ENCODE data around the gene CTU2. TPM values are rescaled to one million over a fixed set of nuclear protein-coding genes. Genes with fewer than 3 reads are reported as not detected.

Gene CTU2
- total RNA-seq, 4 donors from 2014 or later = 4.4 to 13.2 (median 6.3) TPM

DNA sequence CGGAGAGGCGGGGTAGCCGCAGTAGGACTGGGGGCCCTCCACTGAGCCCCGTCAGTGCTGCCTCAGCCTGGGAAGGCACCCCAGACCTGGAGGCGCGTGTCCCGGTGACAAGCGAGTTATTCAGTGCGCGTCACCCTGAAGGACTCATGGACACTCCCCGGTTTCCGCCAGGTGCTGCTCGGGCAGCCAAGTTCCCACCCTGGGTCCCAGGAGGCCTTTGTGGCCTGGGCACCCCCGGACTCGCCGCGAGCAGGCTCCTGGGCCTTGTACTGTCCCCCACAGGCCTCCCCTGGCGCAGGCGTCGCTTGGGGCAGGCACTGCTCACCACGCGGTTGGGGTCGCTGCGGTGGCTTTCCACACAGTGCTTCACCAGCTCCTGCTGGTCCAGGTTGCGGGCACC lies 7.7 kb upstream of the CTU2 start:
- intact Hi-C loops (cut with DNase I) = no loop called here
- Histone ChIP-seq H3K27me3 (peaks cover 0 to 7% (median 0%) of the 10 kb centered on the region in 4 donors), H3K4me1 (peaks cover 8 to 40% (median 10%) of the 10 kb centered on the region in 3 donors), H3K4me3 (no peak overlapping the region), H3K36me3 (peaks cover 10 to 54% (median 11%) of the 10 kb centered on the region in 3 donors), H3K27ac (no peak overlapping the region), H3K9me3 (no peaks in the 10 kb centered on the region)
- no peak for DNase-seq
- TF ChIP-seq POLR2A (IDR thresholded peaks at IDR 0.05) = no peak
- no peak for TF ChIP-seq CTCF (IDR thresholded peaks at IDR 0.05)
- WGBS, 2 donors = no CpG with 5 or more reads among the region's 25 CpGs

DNA sequence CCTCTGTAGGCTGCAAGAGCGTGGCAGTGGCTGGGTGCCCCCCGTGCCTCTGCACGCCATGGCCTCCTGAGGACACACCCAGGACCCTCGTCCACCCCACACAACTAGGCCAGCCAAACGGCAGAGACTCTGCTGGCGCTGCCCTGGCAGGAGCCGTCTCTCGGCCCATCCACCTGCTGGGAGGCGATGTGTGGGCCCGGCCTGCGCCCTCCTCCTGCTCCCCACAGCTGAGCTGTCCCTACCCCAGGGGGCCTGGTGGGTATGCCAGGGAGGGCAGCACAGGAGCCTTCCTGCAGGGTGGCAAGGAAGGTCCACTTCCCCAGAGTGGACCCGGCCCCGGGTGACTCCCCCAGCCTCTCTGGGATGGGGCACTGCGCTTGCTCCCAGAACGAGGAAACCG lies 7.1 kb upstream of the CTU2 start:
- intact Hi-C loops (cut with DNase I) = no loop called here
- 97% methylated on average over 7 of the region's 16 CpGs; no CpG with 5 or more reads in 1 of the 2 donors for WGBS, 2 donors
- Histone ChIP-seq H3K9me3 (no peaks in the 10 kb centered on the region), H3K27ac (no peak overlapping the region), H3K36me3 (peaks cover 10 to 54% (median 11%) of the 10 kb centered on the region in 3 donors), H3K27me3 (peaks cover 0 to 2% (median 0%) of the 10 kb centered on the region in 4 donors), H3K4me1 (peaks cover 8 to 45% (median 10%) of the 10 kb centered on the region in 3 donors), H3K4me3 (no peak overlapping the region)
- no peak for DNase-seq
- no peak for TF ChIP-seq POLR2A (IDR thresholded peaks at IDR 0.05)
- no peak for TF ChIP-seq CTCF (IDR thresholded peaks at IDR 0.05)

- Histone ChIP-seq H3K4me1 (peaks cover 14 to 56% (median 18%) of the 10 kb centered on the region in 3 donors), H3K27ac (peak overlapping the region; percentile 53 to 95 (median 74)), H3K9me3 (no peaks in the 10 kb centered on the region), H3K36me3 (peaks cover 10 to 54% (median 11%) of the 10 kb centered on the region in 3 donors), H3K27me3 (no peaks in the 10 kb centered on the region), H3K4me3 (peak overlapping the region in 1 of 4 donors; percentile 99)
- no peak for TF ChIP-seq POLR2A (IDR thresholded peaks at IDR 0.05)
- no peak for TF ChIP-seq CTCF (IDR thresholded peaks at IDR 0.05)
- 60% methylated on average over 1 of the region's 14 CpGs; no CpG with 5 or more reads in 1 of the 2 donors for WGBS, 2 donors
- no peak for DNase-seq
- intact Hi-C loops (cut with DNase I) = no loop called here
Measured at GRCh38 chr16:88700322-88700635, 6.0 kb upstream of the CTU2 start.

- Histone ChIP-seq H3K9me3 (no peaks in the 10 kb centered on the region), H3K4me1 (peaks cover 18 to 61% (median 22%) of the 10 kb centered on the region in 3 donors), H3K27ac (peak overlapping the region; percentile 59 to 95 (median 74)), H3K36me3 (peaks cover 10 to 49% (median 11%) of the 10 kb centered on the region in 3 donors), H3K27me3 (no peaks in the 10 kb centered on the region), H3K4me3 (peak overlapping the region in 3 of 4 donors; percentile 11 to 99 (median 34))
- WGBS, 2 donors = 72% methylated on average over 13 of the region's 42 CpGs; no CpG with 5 or more reads in 1 of the 2 donors
- TF ChIP-seq CTCF (IDR thresholded peaks at IDR 0.05) (no peak), POLR2A (IDR thresholded peaks at IDR 0.05) (peak in 1 of 4 donors; percentile 33)
- intact Hi-C loops (cut with DNase I) = no loop called here
- peak; percentile 90 for DNase-seq
Measured at GRCh38 chr16:88700636-88701482, 5.4 kb upstream of the CTU2 start.

Data from esophagus squamous epithelium (tissue), 5 donors.